Astrocyte (in vitro differentiated cells and primary cell): ENCODE results near the gene PANX2. TPM values are rescaled to one million over a fixed set of nuclear protein-coding genes. Genes with fewer than 3 reads are reported as not detected.

Experiments used
- DNase-seq: peaks from one replicate; pipeline ENCODE4 v3.0.0-alpha.2; 2010; ENCODE audit warnings: low read depth
- FAIRE-seq: peaks from 2 replicates; lab custom pipeline; 2011; peaks lifted over from hg19 to GRCh38; lab: Jason Lieb, UNC
- H2AFZ ChIP-seq: 2 replicates; pipeline ENCODE4 v1.6.0; 2012; ENCODE audit warnings: low read depth, low read length, inconsistent platforms
- H3K27ac ChIP-seq: 2 replicates; pipeline ENCODE4 v1.5.1; 2011; ENCODE audit warnings: low read depth, low read length, inconsistent platforms
- H3K27me3 ChIP-seq: 2 replicates; pipeline ENCODE4 v1.6.0; 2011; ENCODE audit warnings: low read length, inconsistent platforms; ENCODE audit not compliant: insufficient read depth
- H3K36me3 ChIP-seq: 2 replicates; pipeline ENCODE4 v1.5.1; 2011; ENCODE audit warnings: low read length, inconsistent platforms; ENCODE audit not compliant: insufficient read depth
- H3K4me1 ChIP-seq: 2 replicates; pipeline ENCODE4 v1.5.1; 2011; ENCODE audit warnings: low read length, inconsistent platforms; ENCODE audit not compliant: insufficient read depth
- H3K4me2 ChIP-seq: 2 replicates; pipeline ENCODE4 v1.6.0; 2012; ENCODE audit warnings: low read length, inconsistent platforms
- H3K4me3 ChIP-seq: 2 replicates; pipeline ENCODE4 v1.5.1; 2011; ENCODE audit warnings: low read depth, mild to moderate bottlenecking, low read length, inconsistent platforms; ENCODE audit not compliant: insufficient read depth
- H3K79me2 ChIP-seq: 2 replicates; pipeline ENCODE4 v1.6.0; 2012; ENCODE audit warnings: mild to moderate bottlenecking, low read length, inconsistent platforms; ENCODE audit not compliant: insufficient read depth
- H3K9ac ChIP-seq: 2 replicates; pipeline ENCODE4 v1.6.0; 2012; ENCODE audit warnings: mild to moderate bottlenecking, low read length, inconsistent platforms
- H3K9me3 ChIP-seq: 2 replicates; pipeline ENCODE4 v1.5.1; 2012; ENCODE audit warnings: low read depth, mild to moderate bottlenecking, low read length, inconsistent platforms; ENCODE audit not compliant: insufficient read depth
- H4K20me1 ChIP-seq: 2 replicates; pipeline ENCODE4 v1.6.0; 2012; ENCODE audit warnings: low read length, inconsistent platforms; ENCODE audit not compliant: insufficient read depth
- H3K27ac Mint-ChIP-seq: one replicate; pipeline ENCODE4 v1.8.0; 2021; ENCODE audit warnings: mild to moderate bottlenecking, mixed read lengths; ENCODE audit not compliant: unreplicated experiment
- H3K27me3 Mint-ChIP-seq: one replicate; pipeline ENCODE4 v1.8.0; 2021; ENCODE audit warnings: low read depth, mixed read lengths; ENCODE audit not compliant: unreplicated experiment
- H3K36me3 Mint-ChIP-seq: one replicate; pipeline ENCODE4 v1.8.0; 2021; ENCODE audit warnings: low read depth, mixed read lengths; ENCODE audit not compliant: unreplicated experiment
- H3K4me1 Mint-ChIP-seq: one replicate; pipeline ENCODE4 v1.8.0; 2021; ENCODE audit warnings: low read depth, mixed read lengths; ENCODE audit not compliant: unreplicated experiment
- H3K4me3 Mint-ChIP-seq: one replicate; pipeline ENCODE4 v1.8.0; 2021; ENCODE audit warnings: mild to moderate bottlenecking, moderate library complexity, mixed read lengths; ENCODE audit not compliant: unreplicated experiment
- H3K9me3 Mint-ChIP-seq: one replicate; pipeline ENCODE4 v1.8.0; 2021; ENCODE audit warnings: mild to moderate bottlenecking, mixed read lengths; ENCODE audit not compliant: unreplicated experiment
- CTCF ChIP-seq: IDR thresholded peaks from 2 replicates; pipeline ENCODE4 v1.5.1; 2011; ENCODE audit warnings: low read depth, mild to moderate bottlenecking, inconsistent platforms, low read length, moderate library complexity; ENCODE audit not compliant: insufficient read depth
- EZH2 ChIP-seq: IDR thresholded peaks from 2 replicates; pipeline ENCODE4 v1.6.1; 2012; ENCODE audit warnings: mild to moderate bottlenecking, low read length, inconsistent platforms; ENCODE audit not compliant: insufficient read depth
- total RNA-seq: library from RNA; stranded (reverse); gene quantifications from 2 replicates; pipeline ENCODE4 v1.2.1, GENCODE V29; 2021

PANX2 gene
- total RNA-seq, 1 donor from 2014 or later = 2.3 TPM

- no peaks in the 10 kb centered on the region for H3K9me3 ChIP-seq
- no peaks in the 10 kb centered on the region for H3K79me2 ChIP-seq
- FAIRE-seq = no peak
- Mint-ChIP-seq H3K4me3 (no peak overlapping the region), H3K4me1 (peaks cover 9% of the 10 kb centered on the region), H3K27me3 (peaks cover 18% of the 10 kb centered on the region), H3K27ac (peak overlapping the region; percentile 18), H3K36me3 (no peaks in the 10 kb centered on the region), H3K9me3 (no peaks in the 10 kb centered on the region)
- no peak overlapping the region for H3K9ac ChIP-seq
- no peaks in the 10 kb centered on the region for H3K36me3 ChIP-seq
- H4K20me1 ChIP-seq = peaks cover 2% of the 10 kb centered on the region
- H3K4me1 ChIP-seq = peaks cover 8% of the 10 kb centered on the region
- H3K27me3 ChIP-seq = no peaks in the 10 kb centered on the region
- DNase-seq = peak; percentile 20
- TF ChIP-seq EZH2 (no peak), CTCF (peak; percentile 49)
- H3K27ac ChIP-seq = no peak overlapping the region
- no peak overlapping the region for H3K4me2 ChIP-seq
- H3K4me3 ChIP-seq = no peak overlapping the region
- peak overlapping the region; percentile 47 for H2AFZ ChIP-seq
These were observed 21.4 kb upstream of the PANX2 start for GRCh38 chr22:50148991-50149721.

- Histone ChIP-seq H3K4me2 (no peak overlapping the region), H3K36me3 (no peaks in the 10 kb centered on the region), H3K9ac (no peak overlapping the region), H3K9me3 (no peaks in the 10 kb centered on the region), H3K4me3 (no peak overlapping the region), H2AFZ (no peak overlapping the region), H3K4me1 (peaks cover 8% of the 10 kb centered on the region), H3K79me2 (no peaks in the 10 kb centered on the region), H3K27me3 (no peaks in the 10 kb centered on the region), H4K20me1 (peaks cover 2% of the 10 kb centered on the region), H3K27ac (no peak overlapping the region)
- H3K27ac Mint-ChIP-seq = no peak overlapping the region
- DNase-seq = peak; percentile 10
- H3K27me3 Mint-ChIP-seq = peaks cover 17% of the 10 kb centered on the region
- H3K4me3 Mint-ChIP-seq = no peak overlapping the region
- TF ChIP-seq EZH2 (no peak), CTCF (no peak)
- peaks cover 9% of the 10 kb centered on the region for H3K4me1 Mint-ChIP-seq
- no peaks in the 10 kb centered on the region for H3K9me3 Mint-ChIP-seq
- no peak for FAIRE-seq
- H3K36me3 Mint-ChIP-seq = no peaks in the 10 kb centered on the region
These were observed 20.1 kb upstream of the PANX2 start for GRCh38 chr22:50150161-50151129.
